A549 treated with GW870086 at 1 μM for 4 hours (cell line): ENCODE data around the gene TTC28. TPM values are rescaled to one million over a fixed set of nuclear protein-coding genes. Genes with fewer than 3 reads are reported as not detected.

ENCODE experiments used
- total RNA-seq: library from RNA; stranded (reverse); fragments of 200-300 nt; extraction: Qiagen RNA extraction; gene quantifications from 5 replicates; pipeline ENCODE4 v1.2.3, GENCODE V29; 2022; ENCODE audit warnings: low read depth

Gene TTC28
- total RNA-seq, result 1.8 to 3.2 TPM (median 2.8 TPM) in 5 replicates

GRCh38 chr22:28679611-28680287 lies at the start of gene TTC28:
Gene TTC28, minus strand, starts transcription at chr22:28679840. Its CDS starts 117 bp downstream, at chr22:28679723.

Other genes with a start within 250 kb of the TTC28 start
- 8.8 to 11.3 TPM (median 9.1 TPM) in 5 replicates for gene CHEK2, start 62.0 kb upstream of the TTC28 start, total RNA-seq
- 10.5 to 15.5 TPM (median 12.2 TPM) in 5 replicates for gene HSCB, start 62.2 kb upstream of the TTC28 start, total RNA-seq
- gene CCDC117, start 92.9 kb upstream of the TTC28 start, total RNA-seq, result 7.8 to 11.9 TPM (median 9.9 TPM) in 5 replicates
- 54.6 to 63.1 TPM (median 56.8 TPM) in 5 replicates for gene XBP1, start 120.7 kb upstream of the TTC28 start, total RNA-seq
- 5.4 to 8.2 TPM (median 7.5 TPM) in 5 replicates for gene ZNRF3, start 203.7 kb upstream of the TTC28 start, total RNA-seq